GM10266 (cell line): ENCODE data around the gene EFCAB3.
"Not testable (repeated sequence)": the region's sequence is repeated elsewhere in the genome, so short reads cannot be mapped to it uniquely, and the experiment has no call there.

Experiments used
- DNase-seq: peaks from one replicate; pipeline ENCODE4 v3.0.0; 2012; ENCODE audit errors: extremely low spot score
- TF ChIP-seq, protein P1 (sequence below): IDR thresholded peaks from 2 replicates; pipeline ENCODE4 v1.5.1; 2012; ENCODE audit warnings: mild to moderate bottlenecking, low read depth; ENCODE audit not compliant: control insufficient read depth, insufficient read depth; ENCODE audit errors: missing control alignments

The EFCAB3 gene

DNA sequence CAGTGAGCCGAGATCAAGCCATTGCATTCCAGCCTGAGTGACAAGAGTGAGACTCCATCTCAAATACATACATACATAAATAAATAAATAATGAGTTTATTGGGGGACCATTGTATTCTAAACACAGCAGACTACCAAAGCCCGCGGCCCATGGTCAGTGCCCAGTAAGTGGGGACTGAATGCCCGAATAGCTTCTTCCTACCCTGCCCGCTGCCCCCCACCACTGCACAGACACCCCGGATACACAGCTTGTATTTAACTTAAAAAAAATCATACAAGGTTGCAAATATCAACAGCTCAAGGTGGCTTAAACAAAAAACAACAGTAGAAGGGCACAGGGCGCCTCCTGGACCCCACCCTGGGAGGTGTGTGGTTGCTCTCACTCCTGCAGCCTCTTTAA, 75.7 kb downstream of the EFCAB3 start:
- TF ChIP-seq, protein P1, sequence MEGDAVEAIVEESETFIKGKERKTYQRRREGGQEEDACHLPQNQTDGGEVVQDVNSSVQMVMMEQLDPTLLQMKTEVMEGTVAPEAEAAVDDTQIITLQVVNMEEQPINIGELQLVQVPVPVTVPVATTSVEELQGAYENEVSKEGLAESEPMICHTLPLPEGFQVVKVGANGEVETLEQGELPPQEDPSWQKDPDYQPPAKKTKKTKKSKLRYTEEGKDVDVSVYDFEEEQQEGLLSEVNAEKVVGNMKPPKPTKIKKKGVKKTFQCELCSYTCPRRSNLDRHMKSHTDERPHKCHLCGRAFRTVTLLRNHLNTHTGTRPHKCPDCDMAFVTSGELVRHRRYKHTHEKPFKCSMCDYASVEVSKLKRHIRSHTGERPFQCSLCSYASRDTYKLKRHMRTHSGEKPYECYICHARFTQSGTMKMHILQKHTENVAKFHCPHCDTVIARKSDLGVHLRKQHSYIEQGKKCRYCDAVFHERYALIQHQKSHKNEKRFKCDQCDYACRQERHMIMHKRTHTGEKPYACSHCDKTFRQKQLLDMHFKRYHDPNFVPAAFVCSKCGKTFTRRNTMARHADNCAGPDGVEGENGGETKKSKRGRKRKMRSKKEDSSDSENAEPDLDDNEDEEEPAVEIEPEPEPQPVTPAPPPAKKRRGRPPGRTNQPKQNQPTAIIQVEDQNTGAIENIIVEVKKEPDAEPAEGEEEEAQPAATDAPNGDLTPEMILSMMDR = no peak
- DNase-seq = no peak

- DNase-seq = not testable (repeated sequence)
Observed at GRCh38 chr17:62458483-62458882, 78.1 kb downstream of the EFCAB3 start.

DNA sequence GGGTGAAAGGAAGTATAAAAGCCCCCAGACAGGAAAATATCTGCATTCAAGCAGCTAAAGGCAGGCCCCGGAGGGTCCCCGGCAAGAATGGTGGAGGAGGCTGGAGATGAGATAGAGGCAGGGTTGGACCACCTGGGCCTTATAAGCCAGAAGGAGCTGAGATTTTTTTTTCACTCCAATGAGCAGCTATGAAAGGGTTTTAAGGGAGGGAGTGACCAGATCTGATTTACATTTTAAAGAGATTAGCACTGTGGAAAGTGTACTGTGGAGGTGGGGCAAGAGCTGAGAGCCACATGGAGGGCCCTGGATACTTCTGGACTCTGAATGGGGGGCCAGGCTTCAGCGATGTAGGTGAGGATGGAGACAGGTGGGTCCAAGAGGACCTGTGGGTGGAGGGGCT, 84.1 kb downstream of the EFCAB3 start:
- DNase-seq = not testable (repeated sequence)

GRCh38 chr17:62465271-62465670, 84.9 kb downstream of the EFCAB3 start:
- DNase-seq = not testable (repeated sequence)
